PC-3 (cell line): Measurements from ENCODE around the gene BRD4. TPM values are rescaled to one million over a fixed set of nuclear protein-coding genes. Genes with fewer than 3 reads are reported as not detected.

Experiments
- ATAC-seq: fragments of 200-7000 bp; cut with Tn5 transposase; 2 replicates; pipeline ENCODE4 v1.9.1; 2020; ENCODE audit warnings: mild to moderate bottlenecking, moderate library complexity
- BruUV-seq: library from RNA; stranded (reverse); fragments of 400-500 nt; replicated peaks from 2 replicates; lab custom pipeline; 2021; lab: Mats Ljungman, UMichigan
- CTCF ChIA-PET: fragments of 300-600 bp; sonication (Branson Sonifier 250); formaldehyde crosslinking; loops from one replicate; lab custom pipeline; 2022; ENCODE audit warnings: antibody characterized with exemption; lab: Charles Lee
- POLR2A ChIA-PET: fragments of 300-600 bp; sonication (Branson Sonifier 250); formaldehyde crosslinking; loops from one replicate; lab custom pipeline; 2022; ENCODE audit warnings: antibody characterized with exemption; ENCODE audit not compliant: unreplicated experiment; lab: Charles Lee
- DNase-seq: peaks from one replicate; pipeline ENCODE4 v3.0.0-alpha.2; 2015
- H2AFZ ChIP-seq: fragments of 300-600 bp; sonication (generic); 2 replicates; pipeline ENCODE4 v1.6.0; 2016; ENCODE audit warnings: antibody characterized with exemption, low read length
- H3F3A ChIP-seq: fragments of 300-600 bp; sonication (generic); one replicate; pipeline ENCODE4 v1.6.0; 2017; ENCODE audit warnings: antibody characterized with exemption, low read length, control low read depth, mild to moderate bottlenecking; ENCODE audit not compliant: unreplicated experiment
- H3K27ac ChIP-seq: fragments of 300-600 bp; sonication (generic); 2 replicates; pipeline ENCODE4 v1.5.1; 2016; ENCODE audit warnings: mild to moderate bottlenecking, low read length
- H3K27me3 ChIP-seq: fragments of 300-600 bp; sonication (generic); 2 replicates; pipeline ENCODE4 v1.6.1; 2016; ENCODE audit warnings: low read length, mixed read lengths
- H3K36me3 ChIP-seq: fragments of 300-600 bp; sonication (generic); 2 replicates; pipeline ENCODE4 v1.6.1; 2016; ENCODE audit warnings: low read depth, mixed run types, low read length, mixed read lengths
- H3K4me1 ChIP-seq: fragments of 300-600 bp; sonication (generic); 2 replicates; pipeline ENCODE4 v1.5.1; 2016; ENCODE audit warnings: low read length; ENCODE audit not compliant: insufficient read depth
- H3K4me2 ChIP-seq: fragments of 300-600 bp; sonication (generic); 2 replicates; pipeline ENCODE4 v1.6.0; 2016; ENCODE audit warnings: low read length
- H3K4me3 ChIP-seq: fragments of 300-600 bp; sonication (generic); 2 replicates; pipeline ENCODE4 v1.5.1; 2016; ENCODE audit warnings: mild to moderate bottlenecking, low read length, mixed read lengths
- H3K79me2 ChIP-seq: fragments of 300-600 bp; sonication (generic); 2 replicates; pipeline ENCODE4 v1.6.1; 2017; ENCODE audit warnings: low read length, mixed read lengths
- H3K9ac ChIP-seq: fragments of 300-600 bp; sonication (generic); 2 replicates; pipeline ENCODE4 v1.6.0; 2016; ENCODE audit warnings: mild to moderate bottlenecking, low read length
- H3K9me2 ChIP-seq: fragments of 300-600 bp; sonication (generic); replicated peaks from 2 replicates; pipeline ENCODE4 v1.6.1; 2016; ENCODE audit warnings: mixed run types, low read length, mixed read lengths
- H3K9me3 ChIP-seq: fragments of 300-600 bp; sonication (generic); 2 replicates; pipeline ENCODE4 v1.6.1; 2016; ENCODE audit warnings: low read length, mixed read lengths
- H4K20me1 ChIP-seq: fragments of 300-600 bp; sonication (generic); 2 replicates; pipeline ENCODE4 v1.6.1; 2016; ENCODE audit warnings: low read length, mixed read lengths
- CTCF ChIP-seq: fragments of 300-600 bp; sonication (generic); conservative IDR thresholded peaks from 2 replicates; pipeline ENCODE4 v1.5.1; 2017; ENCODE audit warnings: antibody characterized with exemption, low read depth, mild to moderate bottlenecking, low read length
- EZH2 ChIP-seq: fragments of 300-600 bp; sonication (generic); IDR thresholded peaks from one replicate; pipeline ENCODE4 v1.6.1; 2017; ENCODE audit warnings: antibody characterized with exemption, mild to moderate bottlenecking, low read length; ENCODE audit not compliant: unreplicated experiment
- EZH2phosphoT487 ChIP-seq: fragments of 300-600 bp; sonication (generic); IDR thresholded peaks from 2 replicates; pipeline ENCODE4 v1.6.1; 2018; ENCODE audit warnings: mild to moderate bottlenecking, antibody characterized with exemption, low read length, borderline replicate concordance
- intact Hi-C: fragments of 100-400 bp; cut with micrococcal nuclease; formaldehyde crosslinking; loops from 2 replicates; pipeline ENCODE4 v1.9.0; 2023
- total RNA-seq: library from RNA; depleted of rRNA; stranded (reverse); fragments of >200 nt; gene quantifications from 2 replicates; pipeline ENCODE4 v1.2.3, GENCODE V29; 2014

BRD4 gene
- total RNA-seq, 1 experiment from 2014 or later = 20.9 TPM

GRCh38 chr19:15265214-15265849 lies 67.0 kb downstream of the BRD4 start:
- Histone ChIP-seq H3F3A (no peaks in the 10 kb centered on the region), H3K4me2 (no peak overlapping the region)

GRCh38 chr19:15264933-15265206 lies 67.5 kb downstream of the BRD4 start:
- Histone ChIP-seq H3K9me3 (no peaks in the 10 kb centered on the region), H3K27ac (no peak overlapping the region), H4K20me1 (peaks cover 43% of the 10 kb centered on the region), H3K27me3 (no peaks in the 10 kb centered on the region), H3K4me3 (no peak overlapping the region), H3K4me1 (0 out of 2 replicates have a peak, but pooled peaks cover 6% of the 10 kb centered on the region), H3K9ac (no peak overlapping the region), H3K4me2 (no peak overlapping the region), H3K79me2 (peaks cover 70% of the 10 kb centered on the region), H3K9me2 (no peaks in the 10 kb centered on the region), H3F3A (no peaks in the 10 kb centered on the region), H2AFZ (no peak overlapping the region), H3K36me3 (peaks cover 65% of the 10 kb centered on the region)
- intact Hi-C loops = loop anchor here (5.0 to 10.0 kb wide), 2 partner anchors 67 to 150 kb away; partner anchors contain the start of genes AKAP8L and BRD4
- CTCF ChIA-PET = no interaction called here
- POLR2A ChIA-PET = no interaction called here
- TF ChIP-seq EZH2 (no peak), CTCF (no peak), EZH2phosphoT487 (no peak)
- no peak for ATAC-seq
- DNase-seq = no peak
- no TSS peak for BruUV-seq

More at GRCh38 chr19:15265214-15265849, 67.0 kb downstream of the BRD4 start:
- intact Hi-C loops = loop anchor here (10.0 kb wide), 1 partner anchor 149 kb away; the partner anchor contains the start of gene AKAP8L
- Histone ChIP-seq H3K79me2 (peaks cover 74% of the 10 kb centered on the region), H3K9me3 (no peaks in the 10 kb centered on the region), H3K9ac (no peak overlapping the region), H3K4me3 (no peak overlapping the region), H3K36me3 (peaks cover 63% of the 10 kb centered on the region), H3K4me1 (0 out of 2 replicates have a peak, but pooled peaks cover 6% of the 10 kb centered on the region), H3K27ac (0 out of 2 replicates have a peak overlapping the region, but pooled peaks have one; percentile 34), H3K27me3 (no peaks in the 10 kb centered on the region), H2AFZ (no peak overlapping the region), H3K9me2 (no peaks in the 10 kb centered on the region), H4K20me1 (peaks cover 48% of the 10 kb centered on the region)
- ATAC-seq (no peak), DNase-seq (no peak)
- TF ChIP-seq CTCF (no peak), EZH2phosphoT487 (no peak), EZH2 (no peak)
- no TSS peak for BruUV-seq
- CTCF ChIA-PET = no interaction called here
- POLR2A ChIA-PET = interaction anchor here (0.6 kb wide), 1 partner anchor 114 kb away, joined by 4 read pairs; no protein-coding TSS in a partner anchor
